ENCODE results near the gene DET1. TPM values are rescaled to one million over a fixed set of nuclear protein-coding genes. Genes with fewer than 3 reads are reported as not detected.
A peak's percentile ranks its signal among the peaks of the same experiment; 100 is the strongest.
"Not testable (repeated sequence)": the region's sequence is repeated elsewhere in the genome, so short reads cannot be mapped to it uniquely, and the experiment has no call there.

The DET1 gene
- total RNA-seq, 1 donor from 2014 or later: 17.6 TPM

GRCh38 chr15:88498996-88499395, 47.5 kb downstream of the DET1 start:
- DNase-seq (ENCODE audit: low spot score): no peak

DNA sequence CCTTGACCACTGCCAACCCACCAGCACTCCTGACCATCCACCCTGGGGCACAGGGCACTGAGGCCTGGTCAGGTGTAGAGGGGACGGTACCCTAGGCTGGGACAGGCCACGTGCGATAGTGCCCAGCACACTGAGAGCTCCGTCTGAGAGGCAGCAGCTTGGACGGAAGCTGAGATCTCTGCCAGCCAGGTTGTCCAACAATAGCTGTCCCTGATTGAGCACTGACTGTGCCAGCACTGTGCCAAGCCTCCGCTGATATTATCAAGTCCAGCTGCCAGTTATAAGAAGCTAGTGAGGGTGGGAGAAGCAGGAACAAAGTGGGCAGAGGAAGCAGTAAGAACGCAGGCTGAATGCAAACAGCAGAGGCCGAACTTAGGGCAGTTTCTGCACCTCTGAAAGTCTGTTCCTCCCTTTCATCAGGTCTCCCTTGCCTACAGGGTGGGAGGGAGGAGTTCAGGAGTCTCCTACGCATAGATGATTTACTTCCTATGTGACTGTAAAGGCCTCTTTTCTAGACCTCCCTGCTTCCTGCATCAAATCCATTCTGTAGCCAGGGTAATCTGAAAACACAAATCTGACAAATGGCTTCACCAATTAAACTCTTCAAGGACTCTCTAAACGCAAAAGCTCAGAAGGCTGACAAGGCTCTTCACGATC, 49.2 kb downstream of the DET1 start:
- no peak for DNase-seq (ENCODE audit: low spot score)

GRCh38 chr15:88493844-88494243, 52.6 kb downstream of the DET1 start:
- no peak for DNase-seq (ENCODE audit: low spot score)

DNA sequence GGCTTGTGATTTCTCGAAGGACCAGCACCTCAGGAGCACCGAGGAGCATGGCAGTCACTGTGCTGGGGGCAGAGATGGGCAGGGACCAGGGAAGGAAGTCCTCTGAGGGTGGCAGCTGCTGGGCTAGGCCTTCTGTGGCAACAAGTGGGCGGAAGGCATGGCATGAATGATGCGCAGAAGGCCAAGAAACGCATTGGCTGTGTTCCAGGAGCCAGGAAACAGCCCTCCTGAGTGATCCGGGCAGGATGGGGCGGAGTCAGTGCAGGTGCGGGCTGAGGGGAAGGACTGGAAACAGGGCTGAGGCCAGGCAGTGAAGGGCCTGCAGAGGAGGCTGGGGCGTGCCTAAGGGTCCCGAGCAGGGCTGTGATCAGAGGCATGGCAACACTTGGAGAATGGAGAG, 55.3 kb downstream of the DET1 start:
- DNase-seq (ENCODE audit: low spot score): no peak

DNA sequence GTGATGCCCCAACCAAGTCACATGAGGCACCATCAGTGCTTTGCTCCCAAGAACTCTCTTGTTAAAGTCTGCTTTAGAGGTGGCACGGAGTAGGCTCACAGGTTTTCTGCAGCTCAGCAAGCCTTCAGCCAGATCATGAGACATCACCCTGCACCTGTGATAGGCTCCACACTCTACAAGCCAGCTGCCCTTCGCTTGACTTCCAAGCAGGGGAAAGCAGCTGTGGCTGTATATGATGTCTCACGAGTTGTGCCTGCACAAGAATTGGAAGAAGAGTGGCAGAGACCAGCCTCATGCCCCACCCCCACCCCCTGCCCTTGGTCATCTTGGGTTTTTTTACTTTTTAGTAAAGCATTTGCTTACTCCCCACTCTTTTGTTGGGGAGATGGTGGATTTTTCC, 56.4 kb downstream of the DET1 start:
- no peak for DNase-seq (ENCODE audit: low spot score)

DNA sequence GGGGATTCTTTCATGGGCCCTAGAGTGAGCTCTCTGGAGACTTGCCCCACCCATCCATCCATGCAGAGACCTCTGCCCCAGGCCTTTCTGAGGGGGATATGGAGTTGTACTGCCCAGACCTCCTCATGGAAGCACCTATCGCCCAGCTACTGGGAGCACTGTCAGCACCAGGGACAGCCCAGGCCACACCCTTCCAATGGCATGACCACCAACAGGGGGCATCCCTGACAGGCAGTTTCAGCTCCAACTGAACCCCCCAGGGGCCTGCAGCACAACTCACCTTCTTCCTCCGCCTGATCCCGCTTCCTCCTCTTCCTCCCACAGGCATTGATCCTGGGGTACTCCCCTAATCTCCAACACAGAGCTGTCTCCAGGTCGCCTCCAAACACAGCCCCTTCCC, 57.2 kb downstream of the DET1 start:
- DNase-seq (ENCODE audit: low spot score): no peak

- no peak for DNase-seq (ENCODE audit: low spot score)
Observed at GRCh38 chr15:88487796-88488523, 58.5 kb downstream of the DET1 start.

- no peak for DNase-seq (ENCODE audit: low spot score)
Observed at GRCh38 chr15:88487178-88487795, 59.2 kb downstream of the DET1 start.

DNA sequence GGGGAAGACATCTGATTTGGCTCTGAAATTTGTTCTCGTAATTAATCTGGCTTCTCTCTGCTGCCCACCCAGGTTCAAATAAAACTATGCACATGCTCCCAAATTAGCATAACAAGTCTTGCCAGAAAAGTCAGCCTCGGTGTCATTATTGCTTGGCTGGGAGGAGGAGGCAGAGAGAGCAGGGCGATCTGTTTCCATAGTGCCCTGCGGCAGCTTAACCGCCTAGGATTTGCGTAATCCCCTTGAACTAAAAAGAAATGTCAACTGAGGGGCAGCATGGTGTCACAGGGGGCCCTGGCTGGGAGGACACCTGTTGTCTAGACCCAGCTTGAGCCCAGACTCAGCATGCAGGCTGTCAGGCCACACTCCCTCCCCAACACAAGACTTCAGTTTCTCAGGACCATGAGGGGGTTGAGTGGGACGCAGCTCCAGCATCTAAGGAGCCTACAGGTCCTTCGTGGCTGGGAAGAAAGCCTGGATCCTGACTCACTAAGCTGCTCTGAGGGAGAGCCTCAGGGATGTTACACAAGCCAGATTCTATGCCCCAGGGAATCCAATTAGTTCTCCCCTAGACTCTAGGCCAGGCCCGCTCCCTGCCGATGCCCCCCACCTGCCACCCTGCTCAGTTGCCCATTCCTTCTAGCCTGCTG, 61.7 kb downstream of the DET1 start:
- DNase-seq (ENCODE audit: low spot score): peak; percentile 76

- DNase-seq (ENCODE audit: low spot score): no peak
Observed at GRCh38 chr15:88482263-88482662, 64.2 kb downstream of the DET1 start.

DNA sequence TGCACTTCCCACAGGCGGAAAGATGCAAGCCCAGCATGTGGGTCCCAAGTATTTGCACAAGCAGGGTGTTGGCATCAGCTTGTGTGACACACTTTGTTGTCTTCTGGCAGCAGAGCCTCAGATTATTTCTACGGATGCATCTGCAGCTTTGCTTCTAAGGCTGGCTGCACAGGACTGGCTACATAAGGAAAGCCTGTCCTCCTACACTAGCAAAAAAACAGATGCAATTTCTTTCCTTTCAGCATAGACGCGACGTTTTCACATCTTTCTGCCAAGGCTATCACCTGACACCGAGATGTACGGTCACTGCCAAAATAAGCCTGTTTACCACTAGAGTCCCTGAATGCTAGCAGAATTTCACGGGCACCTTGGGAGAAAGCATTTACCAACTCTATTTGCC, 65.5 kb downstream of the DET1 start:
- no peak for DNase-seq (ENCODE audit: low spot score)

GRCh38 chr15:88479169-88479568, 67.3 kb downstream of the DET1 start:
- peak; percentile 23 for DNase-seq (ENCODE audit: low spot score)

GRCh38 chr15:88477904-88478303, 68.6 kb downstream of the DET1 start:
- no peak for DNase-seq (ENCODE audit: low spot score)

DNA sequence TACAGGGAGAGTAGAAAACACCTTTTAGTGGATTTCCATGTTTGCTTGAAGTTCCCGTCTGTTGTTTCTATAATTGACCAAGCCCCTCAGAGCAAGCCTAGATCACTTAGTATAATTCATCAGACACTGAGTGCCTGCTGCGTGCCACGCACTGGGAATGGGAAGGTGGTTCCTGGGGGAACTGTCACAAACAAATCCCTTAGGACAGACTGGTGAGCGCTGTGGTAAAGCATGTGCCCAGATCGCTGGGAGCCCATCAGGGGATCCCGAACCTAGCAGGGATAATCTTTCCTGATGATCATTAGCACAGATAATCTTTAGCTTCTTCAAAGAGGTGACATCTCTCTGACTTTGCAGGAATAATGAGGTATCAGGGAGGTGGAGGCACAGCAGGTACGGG, 69.4 kb downstream of the DET1 start:
- no peak for DNase-seq (ENCODE audit: low spot score)

GRCh38 chr15:88476635-88477060, 69.8 kb downstream of the DET1 start:
- peak; percentile 64 for DNase-seq (ENCODE audit: low spot score)

- DNase-seq (ENCODE audit: low spot score): not testable (repeated sequence)
Observed at GRCh38 chr15:88473661-88474293, 72.7 kb downstream of the DET1 start.

- no peak for DNase-seq (ENCODE audit: low spot score)
Observed at GRCh38 chr15:88472225-88472624, 74.3 kb downstream of the DET1 start.

DNA sequence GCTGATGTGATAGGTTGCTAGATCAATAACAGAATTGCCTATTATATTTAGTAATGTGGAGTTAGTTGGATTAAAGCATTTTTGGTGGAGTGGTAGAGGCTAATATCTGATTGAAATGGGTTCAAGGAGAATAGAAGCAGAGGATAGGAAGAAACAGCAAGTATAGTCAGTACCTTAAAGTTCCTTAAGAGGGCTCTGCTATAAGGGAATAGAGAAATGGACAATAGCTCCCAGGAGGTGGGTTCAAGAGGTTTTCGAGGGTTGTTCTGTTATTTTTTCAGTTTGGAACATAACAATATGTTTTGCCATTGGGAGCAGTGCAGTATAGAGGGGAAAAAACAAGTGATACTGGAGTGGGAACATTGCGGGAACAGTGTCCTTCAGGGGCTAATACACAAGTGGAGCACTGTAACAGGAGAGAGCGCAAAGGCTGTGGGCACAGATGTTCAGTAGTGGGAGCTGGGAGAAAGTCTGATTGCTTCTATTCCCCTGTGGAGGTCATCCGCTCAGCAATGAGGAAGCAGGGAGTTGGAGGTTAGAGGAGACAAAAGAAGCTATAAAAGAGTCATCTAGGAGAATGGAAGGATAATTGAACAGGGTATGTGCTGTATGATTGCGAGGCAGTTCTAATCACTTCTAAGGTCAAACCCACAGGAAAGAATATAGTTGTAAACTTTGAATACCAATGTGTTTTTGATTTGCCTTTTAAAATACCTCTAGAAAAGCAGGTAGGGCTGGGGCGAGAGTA, 75.7 kb downstream of the DET1 start:
- DNase-seq (ENCODE audit: low spot score): no peak

GRCh38 chr15:88469321-88469720, 77.2 kb downstream of the DET1 start:
- no peak for DNase-seq (ENCODE audit: low spot score)

DNA sequence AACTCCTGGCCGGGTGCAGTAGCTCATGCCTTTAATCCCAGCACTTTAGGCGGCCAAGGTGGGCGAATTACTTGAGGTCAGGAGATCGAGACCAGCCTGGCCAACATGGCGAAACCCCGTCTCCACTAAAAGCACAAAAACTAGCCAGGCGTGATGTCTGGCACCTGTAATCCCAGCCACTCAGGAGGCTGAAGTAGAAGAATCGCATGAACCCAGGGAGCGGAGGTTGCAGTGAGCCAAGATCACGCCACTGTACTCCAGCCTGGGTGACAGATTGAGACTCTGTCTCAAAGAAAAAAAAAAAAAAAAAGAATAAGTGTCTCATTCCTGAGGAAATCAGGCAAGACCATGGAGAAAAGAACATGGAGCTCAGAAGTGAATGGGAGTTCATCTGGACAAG, 77.8 kb downstream of the DET1 start:
- not testable (repeated sequence) for DNase-seq (ENCODE audit: low spot score)

DNA sequence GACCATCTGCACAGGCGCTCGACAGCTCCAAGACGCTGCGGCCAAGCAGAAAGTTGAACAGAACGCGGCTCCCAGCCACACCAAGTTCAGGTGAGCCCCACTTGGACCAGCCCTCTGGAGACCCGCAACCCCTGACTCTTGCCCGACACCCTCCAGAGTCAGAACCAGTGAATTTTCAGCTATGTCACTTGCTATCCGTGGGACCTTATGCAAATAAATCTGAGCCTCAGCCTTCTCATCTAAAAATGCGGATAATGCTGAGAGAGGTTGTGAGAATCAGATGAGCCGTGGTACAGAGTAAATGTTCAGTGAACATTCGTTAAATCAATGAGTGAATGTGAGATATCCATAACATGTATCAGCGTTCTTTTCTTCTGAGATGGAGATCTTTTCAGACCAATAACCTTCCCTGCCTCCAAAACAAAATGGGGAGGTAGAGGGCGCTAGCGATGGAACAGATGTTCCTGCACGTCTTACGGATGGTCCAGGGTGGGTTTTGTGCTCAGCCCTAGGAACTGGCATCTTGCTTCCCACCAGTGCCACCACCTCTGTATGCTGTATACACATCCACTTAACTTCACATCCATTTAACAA, 78.4 kb downstream of the DET1 start:
- no peak for DNase-seq (ENCODE audit: low spot score)

Data from umbilical cord (tissue), 2 donors.